Stimulated activated memory B cell treated with anti-CD40 and anti-IgM and Interleukin-4, amounts not matched to agents 10 μg/mL and 1 μg/mL and 100 μg/mL, for 72 hours (primary cell): ENCODE measurements around the gene ADRA2B.

ENCODE experiments used
- ATAC-seq: fragments of 150-1000 bp; cut with Tn5 transposase; 2 replicates; pipeline ENCODE4 v1.10.0; 2021
- H3K27ac Mint-ChIP-seq: one replicate; pipeline ENCODE4 v1.8.0; 2022; ENCODE audit warnings: mild to moderate bottlenecking, mixed read lengths
- H3K27me3 Mint-ChIP-seq: one replicate; pipeline ENCODE4 v1.8.0; 2022; ENCODE audit warnings: mixed read lengths
- H3K36me3 Mint-ChIP-seq: one replicate; pipeline ENCODE4 v1.8.0; 2022; ENCODE audit warnings: mixed read lengths
- H3K4me1 Mint-ChIP-seq: one replicate; pipeline ENCODE4 v1.8.0; 2022; ENCODE audit warnings: mixed read lengths
- H3K4me3 Mint-ChIP-seq: one replicate; pipeline ENCODE4 v1.8.0; 2022; ENCODE audit warnings: mild to moderate bottlenecking, moderate library complexity, mixed read lengths
- H3K9me3 Mint-ChIP-seq: one replicate; pipeline ENCODE4 v1.8.0; 2022; ENCODE audit warnings: mixed read lengths

ADRA2B gene

DNA sequence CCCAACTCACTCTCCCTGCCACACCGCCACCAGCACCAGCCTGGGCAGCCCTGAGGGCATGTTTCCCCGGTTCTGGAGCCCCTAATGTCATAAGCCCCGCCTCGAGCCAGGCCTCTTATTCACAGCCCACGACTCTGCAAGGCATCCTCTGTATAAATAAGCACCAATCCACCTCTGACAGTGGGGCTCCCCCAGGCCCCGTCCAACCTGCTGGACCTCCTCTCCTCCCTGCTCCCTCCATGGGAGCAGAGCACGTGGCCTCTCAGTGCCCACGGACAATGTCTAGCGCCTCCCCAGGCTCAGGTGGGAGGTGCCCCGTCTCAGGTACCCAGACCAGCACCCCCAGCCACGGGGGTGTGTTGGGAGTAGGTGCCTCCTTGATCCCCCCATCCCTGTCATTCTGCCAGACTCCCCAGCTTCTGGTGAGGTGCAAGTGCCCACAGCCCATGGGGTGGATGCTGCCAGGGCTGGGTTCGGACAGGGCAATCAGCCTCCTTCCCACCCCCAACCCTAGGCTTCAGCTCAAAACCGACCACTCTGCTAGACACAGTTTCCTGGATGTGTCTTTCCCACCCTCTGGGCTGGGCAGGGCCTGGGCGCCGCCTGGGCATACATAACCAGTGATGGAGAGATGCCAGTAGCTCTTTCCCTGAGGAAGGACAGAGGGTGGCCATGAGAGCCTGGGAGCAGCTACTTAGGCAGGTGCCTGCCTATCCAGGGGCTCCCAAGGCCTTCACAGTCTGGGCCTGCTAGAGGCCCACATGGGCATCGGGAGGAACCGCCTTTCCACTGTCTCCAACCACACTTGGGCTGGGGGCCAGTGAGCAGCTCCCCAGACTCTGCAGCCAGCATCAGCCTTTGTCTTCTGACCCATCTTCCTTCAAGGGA is 1.6 kb upstream of the ADRA2B start:
- no peaks in the 10 kb centered on the region for H3K9me3 Mint-ChIP-seq
- H3K27me3 Mint-ChIP-seq, result peaks cover 62% of the 10 kb centered on the region
- peak overlapping the region; percentile 75 for H3K4me3 Mint-ChIP-seq
- no peak for ATAC-seq
- H3K4me1 Mint-ChIP-seq, result peaks cover 45% of the 10 kb centered on the region
- no peak overlapping the region for H3K27ac Mint-ChIP-seq
- no peaks in the 10 kb centered on the region for H3K36me3 Mint-ChIP-seq

DNA sequence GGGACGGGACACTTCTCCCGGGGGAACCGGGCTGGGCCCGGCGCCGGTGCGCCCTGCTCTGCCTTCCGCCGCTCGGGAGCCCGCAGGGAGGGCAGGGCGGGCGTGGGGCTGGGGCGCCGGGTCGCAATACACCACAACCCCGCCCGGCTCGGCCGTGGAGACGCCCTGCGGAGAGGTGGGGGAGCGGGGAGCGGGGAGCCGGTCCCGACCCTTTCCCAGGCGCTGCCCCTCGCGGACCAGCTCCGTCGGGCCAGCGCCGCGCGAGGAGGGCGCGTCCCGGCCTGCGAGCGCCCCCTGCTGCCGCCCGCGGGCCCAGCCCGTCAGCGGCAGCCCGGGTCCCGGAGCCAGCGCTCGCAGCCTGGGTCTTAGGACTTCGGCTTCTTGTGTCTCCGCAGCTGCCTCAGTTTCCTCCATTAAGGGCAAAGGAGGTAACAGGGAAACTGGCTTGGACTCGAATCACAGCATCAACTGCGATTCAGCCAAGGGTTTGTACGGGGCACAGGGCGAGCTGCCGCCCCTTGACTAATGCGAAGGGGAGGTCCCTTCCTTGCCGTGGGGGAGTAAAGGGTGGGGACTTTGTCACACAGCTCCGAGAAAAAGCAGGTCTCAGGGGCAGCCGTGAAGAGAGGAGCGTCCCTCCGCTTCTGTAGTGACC is 635 bp upstream of the ADRA2B start:
- Mint-ChIP-seq H3K27ac (no peak overlapping the region), H3K4me3 (peak overlapping the region; percentile 73), H3K4me1 (peaks cover 45% of the 10 kb centered on the region), H3K36me3 (no peaks in the 10 kb centered on the region), H3K9me3 (no peaks in the 10 kb centered on the region), H3K27me3 (peaks cover 55% of the 10 kb centered on the region)
- peak; percentile 86 for ATAC-seq

DNA sequence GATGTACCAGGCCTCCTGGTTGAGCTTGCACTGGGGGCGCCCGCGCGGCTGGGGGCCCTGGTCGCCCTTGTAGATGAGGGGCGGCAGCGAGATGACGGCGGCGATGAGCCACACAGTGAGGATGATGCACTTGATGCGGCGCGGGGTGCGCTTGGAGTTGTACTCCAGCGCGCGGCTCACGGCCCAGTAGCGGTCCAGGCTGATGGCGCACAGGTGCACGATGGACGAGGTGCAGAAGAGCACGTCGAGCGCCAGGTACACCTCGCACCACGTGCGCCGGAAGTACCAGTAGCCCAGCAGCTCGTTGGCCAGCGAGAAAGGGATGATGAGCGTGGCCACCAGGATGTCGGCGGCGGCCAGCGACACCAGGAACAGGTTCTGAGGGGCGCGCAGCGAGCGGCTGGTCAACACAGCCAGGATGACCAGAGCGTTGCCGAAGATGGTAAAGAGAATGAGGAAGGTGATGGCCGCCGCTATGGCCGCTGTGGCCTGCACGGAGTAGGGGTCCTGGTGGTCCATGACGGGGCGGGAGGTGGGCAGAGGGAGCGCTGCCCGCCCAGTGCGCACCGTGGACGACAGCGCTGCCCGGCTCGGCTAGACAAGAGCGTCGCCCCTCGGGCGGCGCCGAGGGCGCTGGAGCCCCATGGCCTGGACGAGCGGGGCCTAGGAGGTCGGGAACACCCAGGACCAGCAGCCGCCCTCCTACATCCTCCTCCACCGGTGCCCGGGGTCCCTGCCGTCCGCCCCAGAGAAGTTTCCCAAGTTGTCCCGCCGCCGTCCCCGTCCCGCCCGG is 544 bp downstream of the ADRA2B start:
- H3K4me1 Mint-ChIP-seq, result peaks cover 36% of the 10 kb centered on the region
- peak overlapping the region; percentile 73 for H3K4me3 Mint-ChIP-seq
- no peaks in the 10 kb centered on the region for H3K9me3 Mint-ChIP-seq
- no peak for ATAC-seq
- H3K27me3 Mint-ChIP-seq, result peaks cover 43% of the 10 kb centered on the region
- no peak overlapping the region for H3K27ac Mint-ChIP-seq
- no peaks in the 10 kb centered on the region for H3K36me3 Mint-ChIP-seq

DNA sequence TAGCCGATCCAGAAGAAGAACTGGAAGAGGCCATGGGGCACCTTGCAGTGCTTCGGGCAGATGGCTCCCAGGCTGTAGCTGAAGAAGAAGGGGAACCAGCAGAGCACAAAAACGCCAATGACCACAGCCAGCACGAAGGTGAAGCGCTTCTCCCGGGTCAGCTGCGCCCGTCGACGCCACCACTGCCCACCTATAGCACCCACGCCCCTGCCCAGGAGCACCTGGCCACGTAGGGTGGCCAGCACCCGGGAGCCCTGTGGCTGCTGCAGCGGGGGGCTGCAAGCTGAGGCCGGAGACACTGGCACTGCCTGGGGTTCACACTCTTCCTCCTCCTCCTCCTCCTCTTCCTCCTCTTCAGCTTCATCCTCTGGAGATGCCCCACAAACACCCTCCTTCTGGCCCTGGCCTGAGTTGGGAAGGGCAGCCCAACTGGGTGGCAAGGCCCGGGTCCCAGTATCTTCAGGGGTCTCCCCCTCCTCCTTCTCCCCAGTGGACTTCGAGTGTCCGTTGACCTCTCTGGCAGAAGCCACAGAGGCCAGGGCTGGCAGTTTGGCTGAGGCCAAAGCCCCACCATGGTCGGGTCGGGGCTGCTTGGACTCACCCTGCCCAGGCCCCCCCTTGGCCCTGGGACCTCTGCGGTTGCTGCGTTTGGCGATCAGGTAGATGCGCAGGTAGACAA is 1.3 kb downstream of the ADRA2B start:
- Mint-ChIP-seq H3K4me1 (peaks cover 28% of the 10 kb centered on the region), H3K27ac (no peak overlapping the region), H3K27me3 (peaks cover 36% of the 10 kb centered on the region), H3K9me3 (no peaks in the 10 kb centered on the region), H3K36me3 (no peaks in the 10 kb centered on the region), H3K4me3 (peak overlapping the region; percentile 73)
- ATAC-seq, result no peak

DNA sequence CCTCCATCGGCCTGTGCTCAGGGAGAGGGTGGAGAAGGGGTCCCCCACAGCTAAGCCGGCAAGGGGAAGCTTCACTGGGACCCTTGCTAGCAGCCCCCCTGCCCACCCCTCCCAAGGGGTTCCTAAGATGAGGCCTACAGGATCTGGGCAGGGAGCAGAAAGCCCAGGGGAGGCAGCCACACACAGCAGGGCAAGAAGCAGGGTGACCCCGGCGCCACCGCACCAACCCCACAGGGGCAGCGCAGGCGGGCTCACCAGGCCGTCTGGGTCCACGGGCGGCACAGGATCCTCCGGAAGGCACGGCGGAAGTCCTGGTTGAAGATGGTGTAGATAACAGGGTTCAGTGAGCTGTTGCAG is 1.8 kb downstream of the ADRA2B start:
- H3K9me3 Mint-ChIP-seq, result no peaks in the 10 kb centered on the region
- ATAC-seq, result no peak
- H3K27me3 Mint-ChIP-seq, result peaks cover 30% of the 10 kb centered on the region
- H3K36me3 Mint-ChIP-seq, result no peaks in the 10 kb centered on the region
- H3K4me1 Mint-ChIP-seq, result peaks cover 23% of the 10 kb centered on the region
- no peak overlapping the region for H3K27ac Mint-ChIP-seq
- H3K4me3 Mint-ChIP-seq, result no peak overlapping the region

DNA sequence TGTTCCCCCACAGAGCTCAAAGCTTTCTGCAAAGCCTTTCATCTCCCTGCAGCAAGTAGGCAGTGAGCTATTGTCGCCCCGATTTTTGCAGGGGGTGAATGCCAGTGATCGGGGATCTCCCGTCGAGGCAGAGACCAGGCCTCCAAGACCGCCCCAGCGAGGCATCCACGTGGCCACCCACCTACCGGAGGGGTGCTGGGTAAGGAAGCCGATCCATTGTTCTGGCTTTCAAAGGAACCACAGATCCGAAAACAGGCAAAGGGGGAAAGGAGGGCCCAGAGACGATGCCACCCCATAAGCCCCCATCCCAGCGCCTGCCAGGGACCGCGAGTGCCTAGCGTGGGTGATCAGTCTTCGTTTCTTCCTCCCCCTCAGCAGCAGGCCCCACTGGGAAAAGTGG is 2.4 kb downstream of the ADRA2B start:
- H3K4me3 Mint-ChIP-seq, result no peak overlapping the region
- no peak overlapping the region for H3K27ac Mint-ChIP-seq
- H3K9me3 Mint-ChIP-seq, result no peaks in the 10 kb centered on the region
- no peak for ATAC-seq
- H3K36me3 Mint-ChIP-seq, result no peaks in the 10 kb centered on the region
- H3K27me3 Mint-ChIP-seq, result peaks cover 28% of the 10 kb centered on the region
- peaks cover 18% of the 10 kb centered on the region for H3K4me1 Mint-ChIP-seq

DNA sequence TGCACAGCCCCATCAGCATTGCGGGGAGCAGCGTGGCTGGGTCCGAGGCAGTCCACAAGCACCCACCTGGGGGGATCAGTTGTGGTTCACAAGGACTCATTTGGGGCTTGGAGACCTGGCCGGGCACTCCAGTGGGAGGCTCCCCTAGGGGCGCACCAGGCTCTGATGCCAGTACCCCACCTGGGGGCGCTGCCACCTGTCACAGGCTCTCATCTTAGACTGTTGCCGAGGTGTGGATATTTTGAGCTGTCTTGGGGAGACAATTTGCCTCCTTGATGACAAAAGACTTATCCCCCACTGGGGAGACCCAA is 3.0 kb downstream of the ADRA2B start:
- H3K4me3 Mint-ChIP-seq, result no peak overlapping the region
- ATAC-seq, result no peak
- no peak overlapping the region for H3K27ac Mint-ChIP-seq
- H3K36me3 Mint-ChIP-seq, result no peaks in the 10 kb centered on the region
- H3K4me1 Mint-ChIP-seq, result peaks cover 18% of the 10 kb centered on the region
- peaks cover 29% of the 10 kb centered on the region for H3K27me3 Mint-ChIP-seq
- no peaks in the 10 kb centered on the region for H3K9me3 Mint-ChIP-seq

DNA sequence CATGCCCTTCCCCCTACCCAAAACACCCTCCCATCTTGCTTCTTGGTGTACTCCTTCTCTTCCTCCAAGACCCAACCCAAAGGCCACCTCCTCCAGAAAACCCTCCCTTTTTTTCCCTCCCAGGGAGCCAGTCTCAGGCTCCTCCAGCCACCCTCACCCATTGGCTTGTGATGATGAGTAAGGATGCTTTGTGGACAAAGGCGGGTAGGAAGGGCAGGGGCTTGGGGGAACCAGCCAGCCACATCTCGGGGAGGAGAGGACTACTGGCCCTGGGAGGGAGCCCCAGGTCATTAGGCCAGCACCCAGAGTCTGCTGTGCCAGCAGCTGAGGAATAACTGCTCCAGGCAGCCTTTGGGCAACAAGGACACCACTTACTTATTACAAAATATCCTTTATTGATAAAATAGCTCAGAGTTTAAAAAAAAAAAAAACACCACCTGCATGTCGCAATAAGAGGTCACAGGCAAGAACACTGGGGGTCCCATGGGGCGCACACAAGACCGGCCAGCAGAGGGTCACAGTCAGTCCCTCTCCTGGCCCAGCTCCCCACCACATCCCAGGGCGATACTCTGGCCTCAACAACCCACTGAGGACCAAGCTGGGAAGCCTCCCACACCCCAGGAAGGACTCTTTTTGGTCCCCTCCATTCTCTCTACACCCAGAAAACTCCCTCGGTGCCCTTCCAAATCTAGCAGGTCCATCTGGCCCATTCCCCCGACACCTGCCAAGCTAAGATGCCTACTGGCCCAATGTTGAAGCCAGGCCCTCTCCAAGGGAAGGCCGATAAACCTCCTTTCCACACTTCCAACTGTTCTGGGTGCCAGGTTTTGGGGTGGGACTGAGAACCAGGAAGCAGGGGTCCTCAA is 3.6 kb downstream of the ADRA2B start:
- no peak for ATAC-seq
- no peaks in the 10 kb centered on the region for H3K9me3 Mint-ChIP-seq
- no peaks in the 10 kb centered on the region for H3K36me3 Mint-ChIP-seq
- H3K4me1 Mint-ChIP-seq, result peaks cover 17% of the 10 kb centered on the region
- peaks cover 30% of the 10 kb centered on the region for H3K27me3 Mint-ChIP-seq
- H3K27ac Mint-ChIP-seq, result no peak overlapping the region
- no peak overlapping the region for H3K4me3 Mint-ChIP-seq

DNA sequence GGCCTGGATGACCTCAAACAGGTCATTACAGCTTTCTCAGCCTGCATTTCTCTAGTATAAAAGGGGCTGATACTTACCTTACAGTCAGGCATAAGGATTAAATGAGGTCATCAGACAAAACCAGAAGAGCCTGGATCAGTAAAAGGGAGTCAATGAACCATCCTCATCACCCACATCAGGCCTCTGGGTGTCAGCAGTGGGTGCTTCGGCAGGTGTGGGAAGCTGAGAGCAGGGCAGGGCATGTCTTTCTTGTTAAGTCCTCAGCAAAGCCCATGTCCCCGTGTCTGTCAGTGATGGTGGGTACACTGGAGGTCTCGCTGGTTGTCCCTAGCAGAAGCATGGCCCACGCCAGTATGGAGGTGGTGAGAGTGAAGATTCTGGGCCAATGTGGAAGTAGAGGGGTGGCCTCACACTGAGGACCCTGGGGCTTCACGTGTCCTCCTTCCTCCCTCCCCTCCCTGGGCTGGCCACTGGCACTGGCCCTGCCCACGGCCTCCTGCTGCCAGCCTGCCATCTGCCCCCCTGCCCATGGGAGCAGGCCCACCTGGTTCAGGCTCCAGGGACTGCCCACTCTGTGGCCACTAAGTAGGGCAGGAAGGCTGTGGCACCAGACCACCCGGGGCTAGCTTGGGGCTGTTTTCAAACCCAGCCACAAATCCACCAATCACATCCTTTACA is 4.4 kb downstream of the ADRA2B start:
- peaks cover 32% of the 10 kb centered on the region for H3K27me3 Mint-ChIP-seq
- ATAC-seq, result no peak

DNA sequence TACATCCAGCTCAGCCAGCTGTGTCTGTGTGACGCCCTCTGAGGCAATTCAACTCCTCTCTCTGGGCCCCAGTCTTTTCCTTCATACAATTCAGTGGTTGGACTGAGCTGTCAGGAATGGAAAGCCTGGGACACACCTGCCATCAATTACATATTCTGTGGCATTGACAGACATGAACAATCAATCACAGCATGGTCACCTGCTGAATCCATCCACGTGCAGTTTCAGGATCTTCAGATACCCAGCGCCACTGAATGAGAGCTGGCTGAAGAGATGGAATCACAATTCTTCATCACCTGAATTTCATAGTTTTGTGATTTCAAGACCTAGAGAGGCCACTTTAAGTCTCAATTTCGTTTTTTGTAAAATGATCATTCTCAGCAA is 5.1 kb downstream of the ADRA2B start:
- Mint-ChIP-seq H3K4me1 (peaks cover 12% of the 10 kb centered on the region), H3K27me3 (peaks cover 32% of the 10 kb centered on the region), H3K9me3 (peaks cover 1% of the 10 kb centered on the region), H3K4me3 (no peak overlapping the region), H3K27ac (no peak overlapping the region), H3K36me3 (no peaks in the 10 kb centered on the region)
- no peak for ATAC-seq

More for the DNA sequence above, 4.4 kb downstream of the ADRA2B start:
- no peaks in the 10 kb centered on the region for H3K9me3 Mint-ChIP-seq
- no peak overlapping the region for H3K27ac Mint-ChIP-seq
- no peak overlapping the region for H3K4me3 Mint-ChIP-seq
- peaks cover 12% of the 10 kb centered on the region for H3K4me1 Mint-ChIP-seq
- H3K36me3 Mint-ChIP-seq, result no peaks in the 10 kb centered on the region

DNA sequence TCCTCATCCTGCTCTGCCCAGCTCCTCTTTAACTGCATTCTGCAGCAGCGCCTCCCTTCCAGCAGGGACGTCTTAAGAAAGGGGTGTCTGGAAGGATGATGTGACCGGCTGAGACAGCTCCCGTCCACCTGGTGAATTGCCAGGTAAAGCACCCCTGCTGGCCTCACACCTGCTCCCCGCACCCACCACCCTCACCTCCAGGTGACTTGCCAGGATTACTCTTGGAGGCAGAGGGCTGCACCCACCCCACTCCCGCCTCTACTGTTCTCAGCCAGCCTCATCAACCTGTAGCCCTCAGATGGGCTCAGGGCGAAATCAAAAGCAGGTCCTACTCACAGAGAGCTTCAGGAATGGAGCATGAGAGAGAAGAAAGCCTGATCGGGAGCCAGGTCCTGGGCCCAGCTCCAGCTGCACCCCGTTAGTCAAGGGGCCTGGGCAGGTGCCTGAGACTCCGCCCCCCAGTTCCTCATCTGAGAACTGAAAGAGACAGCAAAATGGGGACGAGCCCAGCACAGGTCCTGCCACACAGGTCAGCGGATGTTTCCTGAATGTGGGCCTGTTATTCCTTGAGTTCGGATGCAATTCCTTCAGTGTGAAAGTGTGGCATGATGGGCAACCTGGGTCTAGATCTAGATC is 5.6 kb downstream of the ADRA2B start:
- no peak overlapping the region for H3K27ac Mint-ChIP-seq
- peaks cover 4% of the 10 kb centered on the region for H3K9me3 Mint-ChIP-seq
- peaks cover 29% of the 10 kb centered on the region for H3K27me3 Mint-ChIP-seq
- H3K4me1 Mint-ChIP-seq, result peaks cover 10% of the 10 kb centered on the region
- H3K36me3 Mint-ChIP-seq, result peaks cover 1% of the 10 kb centered on the region
- no peak overlapping the region for H3K4me3 Mint-ChIP-seq
- ATAC-seq, result no peak

DNA sequence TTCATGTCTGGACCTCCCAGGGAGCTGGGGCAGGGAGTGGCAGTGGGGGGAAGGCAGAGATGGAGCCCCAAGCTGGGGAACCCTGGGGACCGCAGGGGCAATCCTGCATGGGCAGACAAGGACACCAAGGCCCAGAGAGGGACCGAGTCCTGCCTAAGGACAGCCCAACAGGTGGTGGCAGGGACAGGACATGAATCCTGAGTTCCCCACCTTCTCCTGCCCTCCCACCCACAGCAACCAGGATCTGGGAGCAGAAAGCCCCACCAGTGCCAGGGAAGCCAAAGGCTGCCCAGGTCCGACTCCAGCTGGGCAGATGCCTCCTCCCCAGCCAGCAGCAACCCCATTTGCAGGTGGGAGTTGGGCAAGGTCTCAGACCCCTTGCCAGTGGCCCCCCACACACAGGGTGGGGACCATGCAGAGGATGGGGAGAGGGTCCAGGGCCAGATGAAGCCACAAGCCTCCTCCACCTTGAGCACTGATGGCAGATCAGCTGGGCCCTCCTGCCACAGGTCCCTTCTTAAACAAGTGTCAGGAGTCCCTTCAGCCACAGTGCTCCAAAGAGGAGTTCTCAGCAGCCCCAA is 6.3 kb downstream of the ADRA2B start:
- Mint-ChIP-seq H3K4me3 (no peak overlapping the region), H3K27ac (no peak overlapping the region), H3K27me3 (peaks cover 22% of the 10 kb centered on the region), H3K4me1 (peaks cover 6% of the 10 kb centered on the region), H3K36me3 (peaks cover 8% of the 10 kb centered on the region), H3K9me3 (peaks cover 11% of the 10 kb centered on the region)
- ATAC-seq, result no peak

DNA sequence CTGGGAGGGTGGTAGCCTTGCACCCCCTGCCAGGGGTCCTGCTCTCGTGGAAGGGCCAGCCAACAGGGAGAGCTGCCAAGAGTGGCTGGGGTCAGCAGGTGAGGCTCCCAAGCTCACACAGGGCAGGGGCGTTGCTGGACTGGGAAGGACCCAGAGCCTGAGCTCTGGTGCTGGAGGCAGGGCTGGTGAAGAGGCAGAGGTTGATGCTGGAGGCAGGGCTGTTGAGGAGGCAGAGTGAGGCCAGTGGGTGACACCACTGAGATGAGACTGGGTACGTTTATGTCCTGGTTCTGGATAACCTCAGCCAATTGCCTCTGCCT is 7.0 kb downstream of the ADRA2B start:
- Mint-ChIP-seq H3K4me3 (no peak overlapping the region), H3K36me3 (peaks cover 9% of the 10 kb centered on the region), H3K27ac (no peak overlapping the region), H3K27me3 (peaks cover 20% of the 10 kb centered on the region), H3K9me3 (peaks cover 15% of the 10 kb centered on the region), H3K4me1 (peaks cover 9% of the 10 kb centered on the region)
- no peak for ATAC-seq
